Neural progenitor cell (in vitro differentiated cells): ENCODE data around the gene KLHL35. TPM values are rescaled to one million over a fixed set of nuclear protein-coding genes. Genes with fewer than 3 reads are reported as not detected.

Experiments
- DNase-seq: peaks from one replicate; pipeline ENCODE4 v3.0.0-alpha.2; 2016; ENCODE audit warnings: low spot score
- H2AFZ ChIP-seq: fragments of 200-600 bp; sonication (generic); replicated peaks from 2 replicates; pipeline ENCODE4 v1.6.1; 2016; ENCODE audit warnings: antibody characterized with exemption
- H3F3A ChIP-seq: fragments of 200-600 bp; sonication (generic); 2 replicates; pipeline ENCODE4 v1.6.1; 2016; ENCODE audit warnings: antibody characterized with exemption, low read depth
- H3K27ac ChIP-seq: fragments of 200-600 bp; sonication (generic); 2 replicates; pipeline ENCODE4 v1.5.1; 2016; ENCODE audit warnings: mild to moderate bottlenecking
- H3K27me3 ChIP-seq: fragments of 200-600 bp; sonication (generic); 2 replicates; pipeline ENCODE4 v1.6.1; 2016; ENCODE audit warnings: mild to moderate bottlenecking, moderate library complexity
- H3K36me3 ChIP-seq: fragments of 200-600 bp; sonication (generic); 2 replicates; pipeline ENCODE4 v1.5.1; 2016
- H3K4me1 ChIP-seq: fragments of 200-600 bp; sonication (generic); 2 replicates; pipeline ENCODE4 v1.6.1; 2016; ENCODE audit warnings: mixed run types
- H3K4me2 ChIP-seq: fragments of 200-600 bp; sonication (generic); 2 replicates; pipeline ENCODE4 v1.6.1; 2016
- H3K4me3 ChIP-seq: fragments of 200-600 bp; sonication (generic); 2 replicates; pipeline ENCODE4 v1.5.1; 2016
- H3K79me2 ChIP-seq: fragments of 200-600 bp; sonication (generic); 2 replicates; pipeline ENCODE4 v1.6.1; 2016; ENCODE audit warnings: low read depth
- H3K9ac ChIP-seq: fragments of 200-600 bp; sonication (generic); 2 replicates; pipeline ENCODE4 v1.6.1; 2016
- H3K9me3 ChIP-seq: fragments of 200-600 bp; sonication (generic); 2 replicates; pipeline ENCODE4 v1.5.1; 2016; ENCODE audit warnings: low read depth
- H4K20me1 ChIP-seq: fragments of 200-600 bp; sonication (generic); 2 replicates; pipeline ENCODE4 v1.6.1; 2016; ENCODE audit warnings: low read depth
- H3K27ac Mint-ChIP-seq: 3 replicates; pipeline ENCODE4 v1.8.0; 2021; ENCODE audit warnings: mixed read lengths
- H3K27me3 Mint-ChIP-seq: 2 replicates; pipeline ENCODE4 v1.8.0; 2022; ENCODE audit warnings: low read depth, mild to moderate bottlenecking, inconsistent platforms, moderate library complexity, mixed read lengths; ENCODE audit not compliant: insufficient read depth
- H3K36me3 Mint-ChIP-seq: 3 replicates; pipeline ENCODE4 v1.8.0; 2021; ENCODE audit warnings: mixed read lengths
- H3K4me1 Mint-ChIP-seq: 3 replicates; pipeline ENCODE4 v1.8.0; 2021; ENCODE audit warnings: mixed read lengths
- H3K4me3 Mint-ChIP-seq: 3 replicates; pipeline ENCODE4 v1.8.0; 2021; ENCODE audit warnings: mild to moderate bottlenecking, moderate library complexity, mixed read lengths
- H3K9me3 Mint-ChIP-seq: 3 replicates; pipeline ENCODE4 v1.8.0; 2020; ENCODE audit warnings: mixed read lengths
- EZH2 ChIP-seq: fragments of 200-600 bp; sonication (generic); IDR thresholded peaks from 2 replicates; pipeline ENCODE4 v1.6.1; 2017; ENCODE audit warnings: antibody characterized with exemption, mild to moderate bottlenecking, moderate library complexity
- EZH2phosphoT487 ChIP-seq: fragments of 200-600 bp; sonication (generic); IDR thresholded peaks from 2 replicates; pipeline ENCODE4 v1.6.1; 2017; ENCODE audit warnings: antibody characterized with exemption
- total RNA-seq: library from RNA; depleted of rRNA; stranded (reverse); fragments of >200 nt; gene quantifications from 2 replicates; pipeline ENCODE4 v1.2.3, GENCODE V29; 2015; ENCODE audit warnings: low replicate concordance
- TF ChIP-seq, protein P1 (sequence below): fragments of 200-600 bp; sonication (generic); IDR thresholded peaks from 2 replicates; pipeline ENCODE4 v1.5.1; 2017; ENCODE audit warnings: antibody characterized with exemption, mild to moderate bottlenecking

The KLHL35 gene
- total RNA-seq, 1 donor from 2014 or later: 1.2 TPM

DNA sequence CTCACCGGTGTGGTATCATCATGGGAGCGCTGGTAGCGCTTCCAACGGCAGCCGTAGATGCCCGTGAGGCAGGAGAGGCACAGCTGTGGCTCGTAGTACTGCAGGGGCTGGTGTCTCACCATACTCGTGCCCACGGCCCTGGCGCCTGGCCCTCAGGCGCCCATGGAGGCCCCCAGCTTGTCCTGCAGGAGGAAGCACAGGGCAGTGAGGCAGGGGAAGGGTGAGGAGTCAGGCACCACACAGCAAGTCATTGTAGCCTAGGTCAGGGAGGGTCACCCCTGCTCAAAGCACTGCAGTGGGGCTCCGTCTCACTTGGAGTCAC lies 44.6 kb upstream of the KLHL35 start:
- H3K4me1 Mint-ChIP-seq: peaks cover 36% of the 10 kb centered on the region
- no peaks in the 10 kb centered on the region for H3K79me2 ChIP-seq
- no peaks in the 10 kb centered on the region for H3K9me3 ChIP-seq
- no peaks in the 10 kb centered on the region for H3K27me3 ChIP-seq
- no peak overlapping the region for H3K4me3 Mint-ChIP-seq
- no peak for DNase-seq
- H3K27me3 Mint-ChIP-seq: peaks cover 3% of the 10 kb centered on the region
- H2AFZ ChIP-seq: no peak overlapping the region
- no peaks in the 10 kb centered on the region for H3K36me3 Mint-ChIP-seq
- H3K27ac Mint-ChIP-seq: no peak overlapping the region
- H3K36me3 ChIP-seq: no peaks in the 10 kb centered on the region
- no peak overlapping the region for H3K9ac ChIP-seq
- no peak overlapping the region for H3K27ac ChIP-seq
- no peak overlapping the region for H3K4me2 ChIP-seq
- no peak overlapping the region for H3K4me3 ChIP-seq
- H3K4me1 ChIP-seq: peaks cover 21% of the 10 kb centered on the region
- peaks cover 12% of the 10 kb centered on the region for H3F3A ChIP-seq
- TF ChIP-seq, protein P1, sequence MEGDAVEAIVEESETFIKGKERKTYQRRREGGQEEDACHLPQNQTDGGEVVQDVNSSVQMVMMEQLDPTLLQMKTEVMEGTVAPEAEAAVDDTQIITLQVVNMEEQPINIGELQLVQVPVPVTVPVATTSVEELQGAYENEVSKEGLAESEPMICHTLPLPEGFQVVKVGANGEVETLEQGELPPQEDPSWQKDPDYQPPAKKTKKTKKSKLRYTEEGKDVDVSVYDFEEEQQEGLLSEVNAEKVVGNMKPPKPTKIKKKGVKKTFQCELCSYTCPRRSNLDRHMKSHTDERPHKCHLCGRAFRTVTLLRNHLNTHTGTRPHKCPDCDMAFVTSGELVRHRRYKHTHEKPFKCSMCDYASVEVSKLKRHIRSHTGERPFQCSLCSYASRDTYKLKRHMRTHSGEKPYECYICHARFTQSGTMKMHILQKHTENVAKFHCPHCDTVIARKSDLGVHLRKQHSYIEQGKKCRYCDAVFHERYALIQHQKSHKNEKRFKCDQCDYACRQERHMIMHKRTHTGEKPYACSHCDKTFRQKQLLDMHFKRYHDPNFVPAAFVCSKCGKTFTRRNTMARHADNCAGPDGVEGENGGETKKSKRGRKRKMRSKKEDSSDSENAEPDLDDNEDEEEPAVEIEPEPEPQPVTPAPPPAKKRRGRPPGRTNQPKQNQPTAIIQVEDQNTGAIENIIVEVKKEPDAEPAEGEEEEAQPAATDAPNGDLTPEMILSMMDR: no peak
- no peak for TF ChIP-seq EZH2
- TF ChIP-seq EZH2phosphoT487: no peak
- no peaks in the 10 kb centered on the region for H3K9me3 Mint-ChIP-seq
- no peaks in the 10 kb centered on the region for H4K20me1 ChIP-seq

DNA sequence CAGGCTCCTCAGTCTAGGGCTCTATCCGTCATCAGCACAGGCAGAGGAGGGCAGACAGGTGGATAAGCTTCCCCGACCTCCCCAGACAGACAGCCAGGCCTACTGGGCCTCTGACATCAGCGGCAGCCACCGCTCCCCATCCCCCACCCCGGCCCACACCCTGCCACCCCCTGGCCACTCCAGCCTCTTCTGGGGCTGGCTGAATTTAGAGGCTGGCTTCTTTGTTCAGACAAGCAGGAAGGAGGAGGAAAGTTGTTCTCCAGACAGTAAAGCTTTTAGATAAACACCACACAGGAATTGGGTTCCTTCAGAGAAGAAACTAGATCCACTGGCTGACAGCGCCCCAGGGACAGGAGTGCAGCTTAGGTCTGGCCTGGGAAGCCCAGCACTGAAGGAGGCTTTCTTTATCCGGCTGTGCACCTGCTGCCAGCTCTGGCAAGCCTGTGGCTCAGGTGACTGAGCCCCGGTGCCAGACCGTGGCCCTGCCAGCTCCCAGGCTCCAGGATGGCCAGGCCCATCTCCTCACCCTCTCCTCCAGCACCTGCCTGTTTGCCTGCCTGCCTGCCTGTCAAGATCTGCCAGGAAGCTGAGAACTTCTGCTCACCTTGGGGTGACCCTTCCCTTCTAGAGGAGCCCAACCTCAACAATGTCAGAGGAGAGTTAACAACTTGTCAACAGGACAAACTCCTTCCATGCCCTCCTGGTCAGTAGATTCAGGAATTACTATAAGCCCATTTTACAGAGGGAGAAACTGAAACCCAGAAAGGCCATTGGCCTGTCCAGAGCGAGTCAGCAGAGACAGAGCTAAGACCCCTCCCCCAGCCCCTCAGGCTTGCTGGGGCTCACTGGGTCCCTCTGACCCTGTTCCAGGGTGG lies 44.0 kb upstream of the KLHL35 start:
- Histone ChIP-seq H3K79me2 (no peaks in the 10 kb centered on the region), H3K27me3 (no peaks in the 10 kb centered on the region), H3K9me3 (no peaks in the 10 kb centered on the region), H3F3A (peaks cover 12% of the 10 kb centered on the region), H3K4me2 (no peak overlapping the region), H3K4me1 (peaks cover 21% of the 10 kb centered on the region), H3K27ac (peak overlapping the region; percentile 78), H3K4me3 (no peak overlapping the region), H3K9ac (no peak overlapping the region), H4K20me1 (no peaks in the 10 kb centered on the region), H3K36me3 (no peaks in the 10 kb centered on the region), H2AFZ (no peak overlapping the region)
- no peaks in the 10 kb centered on the region for H3K9me3 Mint-ChIP-seq
- H3K4me1 Mint-ChIP-seq: peaks cover 41% of the 10 kb centered on the region
- no peaks in the 10 kb centered on the region for H3K36me3 Mint-ChIP-seq
- peaks cover 2% of the 10 kb centered on the region for H3K27me3 Mint-ChIP-seq
- H3K4me3 Mint-ChIP-seq: no peak overlapping the region
- no peak for TF ChIP-seq EZH2phosphoT487
- peak overlapping the region; percentile 70 for H3K27ac Mint-ChIP-seq
- DNase-seq: no peak

DNA sequence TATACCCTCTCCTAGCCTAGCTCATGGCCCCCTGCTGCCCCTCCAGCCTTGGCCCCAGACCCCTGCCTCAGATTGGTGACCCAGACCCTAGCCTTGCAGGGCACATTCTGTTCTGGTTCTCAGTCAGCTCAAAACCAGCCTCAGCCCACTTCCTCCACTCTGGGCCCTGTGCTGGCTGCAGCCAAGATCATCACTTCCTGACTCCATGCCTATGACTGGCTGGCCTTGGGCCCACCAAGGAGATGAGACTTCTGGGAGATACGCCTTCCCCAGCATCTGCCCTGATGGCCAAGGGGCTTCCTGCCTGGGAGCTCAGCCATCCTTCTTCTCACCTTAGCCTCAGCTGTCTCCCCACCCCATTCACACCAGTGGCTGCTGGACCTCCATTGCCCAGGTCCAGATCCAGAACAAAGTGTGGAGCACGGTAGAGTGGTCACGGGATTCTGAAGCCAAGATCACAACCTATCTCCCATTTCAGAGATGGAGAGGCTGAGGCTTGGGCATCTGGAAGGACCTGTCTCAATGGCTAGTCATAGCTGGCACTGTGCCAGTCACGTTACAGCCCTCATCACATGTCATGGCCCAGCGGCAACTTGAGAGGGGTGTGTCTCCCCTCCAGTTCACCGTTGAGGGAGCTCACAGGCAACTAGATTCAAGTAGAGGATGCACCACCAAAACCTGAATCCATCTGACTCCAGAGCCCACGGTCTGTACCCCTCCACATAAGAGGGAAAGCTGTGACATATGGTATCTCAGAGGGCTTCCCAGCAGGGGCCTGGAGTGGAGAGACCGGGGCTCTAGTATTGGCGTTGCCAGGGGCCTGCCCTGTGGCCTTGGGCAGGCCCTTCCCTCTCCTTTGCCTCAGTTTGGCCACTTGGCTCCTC lies 43.0 kb upstream of the KLHL35 start:
- Histone ChIP-seq H3K27me3 (no peaks in the 10 kb centered on the region), H2AFZ (no peak overlapping the region), H3F3A (peaks cover 12% of the 10 kb centered on the region), H3K9ac (no peak overlapping the region), H3K36me3 (no peaks in the 10 kb centered on the region), H3K4me1 (peaks cover 26% of the 10 kb centered on the region), H3K9me3 (no peaks in the 10 kb centered on the region), H3K79me2 (no peaks in the 10 kb centered on the region), H3K4me3 (no peak overlapping the region), H4K20me1 (no peaks in the 10 kb centered on the region), H3K4me2 (peak overlapping the region; percentile 35), H3K27ac (no peak overlapping the region)
- no peak for DNase-seq
- H3K27me3 Mint-ChIP-seq: peaks cover 2% of the 10 kb centered on the region
- H3K4me3 Mint-ChIP-seq: no peak overlapping the region
- H3K36me3 Mint-ChIP-seq: no peaks in the 10 kb centered on the region
- H3K4me1 Mint-ChIP-seq: peaks cover 50% of the 10 kb centered on the region
- H3K9me3 Mint-ChIP-seq: no peaks in the 10 kb centered on the region
- TF ChIP-seq, protein P1: no peak
- TF ChIP-seq EZH2 (no peak), EZH2phosphoT487 (no peak)
- no peak overlapping the region for H3K27ac Mint-ChIP-seq
